IPS-18c (cell line): ENCODE data around the gene TTC28.

Experiments
- H3K4me3 ChIP-seq: 2 replicates; pipeline ENCODE4 v1.7.0; 2013; ENCODE audit warnings: low read depth, mild to moderate bottlenecking, low read length, moderate library complexity; ENCODE audit not compliant: insufficient read depth
- H3K9me3 ChIP-seq: one replicate; pipeline ENCODE4 v1.6.1; 2013; ENCODE audit warnings: mild to moderate bottlenecking, low read length, moderate library complexity; ENCODE audit not compliant: control insufficient read depth, insufficient read depth

The TTC28 gene

GRCh38 chr22:28051787-28052356 is 627.8 kb downstream of the TTC28 start:
- H3K9me3 ChIP-seq = no peaks in the 10 kb centered on the region

GRCh38 chr22:28051091-28051786 is 628.4 kb downstream of the TTC28 start:
- Histone ChIP-seq H3K4me3 (no peak overlapping the region), H3K9me3 (no peaks in the 10 kb centered on the region)

More at GRCh38 chr22:28051787-28052356, 627.8 kb downstream of the TTC28 start:
- no peak overlapping the region for H3K4me3 ChIP-seq

GRCh38 chr22:28048529-28048928 is 631.1 kb downstream of the TTC28 start:
- H3K4me3 ChIP-seq = no peak overlapping the region

GRCh38 chr22:28047740-28048139 is 631.9 kb downstream of the TTC28 start:
- no peak overlapping the region for H3K4me3 ChIP-seq
- H3K9me3 ChIP-seq = no peaks in the 10 kb centered on the region

More at GRCh38 chr22:28048529-28048928, 631.1 kb downstream of the TTC28 start:
- no peaks in the 10 kb centered on the region for H3K9me3 ChIP-seq

- Histone ChIP-seq H3K4me3 (no peak overlapping the region), H3K9me3 (no peaks in the 10 kb centered on the region)
These were observed 633.5 kb downstream of the TTC28 start for GRCh38 chr22:28046100-28046499.

GRCh38 chr22:28044546-28045173 is 635.0 kb downstream of the TTC28 start:
- Histone ChIP-seq H3K4me3 (no peak overlapping the region), H3K9me3 (no peaks in the 10 kb centered on the region)

- H3K9me3 ChIP-seq = no peaks in the 10 kb centered on the region
- no peak overlapping the region for H3K4me3 ChIP-seq
These were observed 636.4 kb downstream of the TTC28 start for GRCh38 chr22:28043266-28043665.

GRCh38 chr22:28034760-28035401 is 644.8 kb downstream of the TTC28 start:
- Histone ChIP-seq H3K9me3 (no peaks in the 10 kb centered on the region), H3K4me3 (no peak overlapping the region)

GRCh38 chr22:28034145-28034759 is 645.4 kb downstream of the TTC28 start:
- no peaks in the 10 kb centered on the region for H3K9me3 ChIP-seq
- H3K4me3 ChIP-seq = no peak overlapping the region

GRCh38 chr22:28032861-28033260 is 646.8 kb downstream of the TTC28 start:
- no peak overlapping the region for H3K4me3 ChIP-seq

GRCh38 chr22:28031383-28031922 is 648.2 kb downstream of the TTC28 start:
- no peaks in the 10 kb centered on the region for H3K9me3 ChIP-seq
- H3K4me3 ChIP-seq = no peak overlapping the region

More at GRCh38 chr22:28032861-28033260, 646.8 kb downstream of the TTC28 start:
- H3K9me3 ChIP-seq = no peaks in the 10 kb centered on the region

GRCh38 chr22:28030473-28030872 is 649.2 kb downstream of the TTC28 start:
- no peak overlapping the region for H3K4me3 ChIP-seq
- H3K9me3 ChIP-seq = no peaks in the 10 kb centered on the region

- no peaks in the 10 kb centered on the region for H3K9me3 ChIP-seq
- no peak overlapping the region for H3K4me3 ChIP-seq
These were observed 649.7 kb downstream of the TTC28 start for GRCh38 chr22:28029956-28030355.

GRCh38 chr22:28029201-28029948 is 650.3 kb downstream of the TTC28 start:
- no peak overlapping the region for H3K4me3 ChIP-seq
- H3K9me3 ChIP-seq = no peaks in the 10 kb centered on the region

GRCh38 chr22:28027453-28028448 is 651.9 kb downstream of the TTC28 start:
- Histone ChIP-seq H3K4me3 (no peak overlapping the region), H3K9me3 (no peaks in the 10 kb centered on the region)
